Activated T-helper 9 cell treated with anti-CD3 and anti-CD28 coated beads, Interleukin-2, amount 50 U/mL, for 16 hours (primary cell): Measurements from ENCODE around the gene LUZP2.

Source experiments
- DNase-seq: peaks from one replicate; pipeline ENCODE4 v3.0.0-alpha.2; 2020; ENCODE audit warnings: low read depth

The LUZP2 gene

DNA sequence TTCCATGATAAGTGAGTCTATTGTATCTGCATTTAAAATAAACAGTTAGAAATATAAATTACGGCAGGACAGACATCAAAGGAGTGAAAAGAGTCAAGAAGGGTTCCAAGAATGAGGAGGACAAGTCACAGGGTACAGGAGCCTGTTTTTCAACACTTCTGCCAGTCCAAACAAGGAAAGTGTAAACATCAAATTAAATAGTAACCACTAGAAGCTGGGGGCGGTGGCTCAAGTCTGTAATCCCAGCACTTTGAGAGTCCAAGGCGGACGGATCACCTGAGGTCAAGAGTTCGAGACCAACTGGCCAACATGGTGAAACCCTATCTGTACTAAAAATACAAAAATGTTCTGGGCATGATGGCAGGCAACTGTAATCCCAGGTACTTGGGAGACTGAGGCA is 219.6 kb downstream of the LUZP2 start:
- no peak for DNase-seq

DNA sequence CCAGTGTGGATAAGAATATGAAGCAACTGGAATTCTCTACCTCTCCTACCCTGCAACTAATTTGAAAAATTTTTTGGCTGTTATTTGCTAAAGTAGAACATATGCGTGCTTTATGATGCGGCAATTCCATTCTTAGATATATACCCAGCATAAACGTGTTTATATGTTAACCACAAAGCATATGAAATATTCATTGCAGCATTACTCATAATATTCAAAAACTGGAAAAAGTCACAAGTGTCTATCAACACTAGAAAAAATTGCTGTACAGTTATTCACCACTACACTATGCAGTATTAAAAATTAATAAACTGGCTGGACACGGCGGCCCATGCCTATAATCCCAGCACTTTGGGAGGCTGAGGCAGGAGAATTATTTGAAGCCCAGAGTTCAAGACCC is 226.4 kb downstream of the LUZP2 start:
- DNase-seq = no peak

DNA sequence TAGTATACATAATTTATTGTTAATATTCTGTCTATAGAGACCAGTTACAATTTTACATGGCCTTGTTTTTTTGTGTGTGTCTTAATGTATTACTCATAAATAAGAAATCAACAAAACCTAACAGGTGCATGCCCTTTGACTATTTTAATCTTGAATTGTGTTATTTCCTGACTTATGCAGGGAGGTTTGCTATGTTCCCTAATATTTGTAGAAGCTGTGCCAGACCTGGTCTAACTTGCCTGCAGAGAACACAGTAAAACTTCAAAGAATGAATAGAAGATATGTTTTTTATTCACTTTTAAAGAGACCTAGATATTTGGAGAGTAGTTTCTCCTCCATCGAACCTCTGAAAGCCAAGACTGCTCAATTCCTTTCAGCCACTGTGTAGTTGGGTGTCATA is 234.7 kb downstream of the LUZP2 start:
- no peak for DNase-seq

DNA sequence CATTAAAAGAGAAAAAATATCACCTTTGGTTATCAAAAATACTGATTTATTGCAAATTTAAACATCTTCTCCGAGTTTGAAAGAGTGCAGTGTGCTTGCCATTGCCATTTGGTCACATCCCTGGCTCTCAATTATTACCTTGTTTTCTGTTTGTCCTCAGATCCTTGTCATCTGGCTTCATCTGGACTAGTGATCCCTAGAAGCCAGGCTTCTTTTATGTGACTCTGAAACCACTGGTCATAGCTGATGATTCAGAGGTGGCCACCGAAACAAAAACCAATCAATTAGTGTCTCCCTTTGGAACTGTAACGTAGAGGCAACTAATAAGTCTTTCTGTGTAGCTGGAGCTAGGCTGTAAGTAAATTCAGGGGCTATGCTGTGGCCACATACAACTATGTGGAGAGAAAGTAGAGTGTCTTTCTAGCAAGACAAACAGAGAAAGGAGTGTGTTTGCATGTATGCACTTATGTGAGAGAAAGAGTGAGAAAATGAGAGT is 237.9 kb downstream of the LUZP2 start:
- DNase-seq = no peak

DNA sequence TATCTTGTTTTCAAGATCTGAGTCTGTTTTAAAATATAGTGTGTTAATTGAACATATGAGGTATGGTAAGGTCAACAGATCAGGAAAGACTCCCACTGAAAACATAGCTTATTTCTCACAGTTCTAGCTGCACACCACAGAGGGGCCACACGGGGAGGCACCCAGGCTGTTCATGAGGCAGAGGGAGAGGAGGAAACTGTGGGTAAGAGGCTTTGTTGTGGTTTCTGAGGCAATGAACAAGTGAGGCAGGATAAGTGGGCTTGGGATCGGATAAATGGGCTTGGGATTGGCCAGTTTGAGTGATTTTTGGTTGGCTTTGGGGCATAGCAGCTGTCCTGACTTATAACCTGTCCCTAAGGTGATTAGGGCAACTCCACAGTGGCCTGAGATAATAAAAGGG is 242.1 kb downstream of the LUZP2 start:
- no peak for DNase-seq

DNA sequence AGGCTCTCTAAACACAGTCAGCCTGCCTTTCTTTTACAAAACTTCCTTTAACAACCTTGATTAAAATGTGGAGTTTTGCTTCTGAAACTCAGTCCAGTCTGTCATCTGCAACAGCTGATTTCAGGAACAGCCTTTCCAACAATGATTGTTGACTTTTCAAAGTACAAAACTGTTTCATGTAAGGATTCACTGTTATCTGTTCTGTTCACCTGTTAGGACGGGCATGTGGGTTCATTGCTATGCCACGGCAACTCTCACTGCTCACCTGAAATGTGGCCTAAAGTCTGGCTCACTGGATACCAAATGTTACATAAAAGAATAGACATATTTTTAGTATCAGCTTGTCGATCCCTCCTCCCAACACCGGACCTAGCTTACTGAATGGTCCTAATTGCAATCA is 242.8 kb downstream of the LUZP2 start:
- DNase-seq = no peak

DNA sequence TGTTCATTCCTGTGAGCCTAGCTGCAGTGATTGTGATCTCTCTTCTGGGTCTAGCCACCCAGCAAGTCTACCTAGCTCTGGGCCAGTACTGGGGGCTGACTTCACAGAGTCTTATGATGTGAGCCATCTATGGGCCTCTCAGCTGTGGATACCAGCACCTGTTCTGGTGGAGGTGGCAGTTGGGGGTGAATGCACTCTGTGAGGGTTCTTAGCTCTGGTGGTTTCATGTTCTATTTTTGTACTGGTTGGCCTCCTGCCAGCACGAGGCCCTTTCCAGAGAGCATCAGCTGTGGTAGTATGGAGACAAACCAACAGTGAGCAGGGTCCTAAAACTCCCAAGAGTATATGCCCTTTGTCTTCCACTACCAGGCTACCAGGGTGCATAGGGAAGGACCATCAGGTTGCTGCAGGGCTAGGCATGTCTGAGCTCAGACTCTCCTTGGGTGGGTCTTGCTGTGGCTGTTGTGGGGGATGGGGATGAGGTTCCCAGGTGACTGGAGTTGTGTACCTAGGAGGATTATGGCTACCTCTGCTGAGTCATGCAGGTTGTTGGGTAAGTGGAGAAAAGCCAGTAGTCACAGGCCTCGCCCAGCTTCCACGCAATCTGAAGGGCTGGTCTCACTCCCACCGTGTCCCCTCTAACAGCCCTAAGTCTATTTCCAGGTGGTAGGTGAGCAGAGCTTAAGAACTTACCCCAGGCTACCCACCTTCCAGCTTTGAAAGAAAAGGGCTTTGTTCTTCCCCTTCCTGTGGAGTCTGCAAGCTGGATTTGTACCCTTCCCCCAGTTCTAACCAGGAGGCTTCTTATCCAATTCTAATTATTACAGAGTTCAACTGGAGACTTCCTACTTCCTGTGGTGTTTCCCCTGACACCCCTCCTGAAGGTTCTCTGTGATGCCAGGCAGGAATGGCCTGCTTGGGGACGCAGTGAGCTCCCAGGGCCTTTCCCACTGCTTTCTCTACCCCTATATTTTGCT is 250.7 kb downstream of the LUZP2 start:
- no peak for DNase-seq

DNA sequence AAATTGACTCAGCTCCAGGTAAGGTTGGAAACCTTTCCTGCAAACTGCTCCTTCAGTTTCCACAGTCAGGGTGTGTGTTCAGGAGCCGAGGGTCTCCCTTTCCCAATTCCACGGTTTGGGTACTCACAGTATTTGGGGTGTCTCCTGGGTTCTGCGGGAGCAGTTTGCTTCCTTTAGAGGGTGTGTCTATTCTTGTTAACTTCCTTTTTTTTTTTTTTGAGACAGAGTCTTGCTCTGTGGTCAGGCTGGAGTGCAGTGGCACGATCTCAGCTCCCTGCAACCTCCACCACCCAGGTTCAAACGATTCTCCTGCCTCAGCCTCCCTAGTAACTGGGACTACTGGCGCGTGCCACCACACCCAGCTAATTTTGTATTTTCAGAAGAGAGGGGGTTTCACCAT is 251.4 kb downstream of the LUZP2 start:
- no peak for DNase-seq

DNA sequence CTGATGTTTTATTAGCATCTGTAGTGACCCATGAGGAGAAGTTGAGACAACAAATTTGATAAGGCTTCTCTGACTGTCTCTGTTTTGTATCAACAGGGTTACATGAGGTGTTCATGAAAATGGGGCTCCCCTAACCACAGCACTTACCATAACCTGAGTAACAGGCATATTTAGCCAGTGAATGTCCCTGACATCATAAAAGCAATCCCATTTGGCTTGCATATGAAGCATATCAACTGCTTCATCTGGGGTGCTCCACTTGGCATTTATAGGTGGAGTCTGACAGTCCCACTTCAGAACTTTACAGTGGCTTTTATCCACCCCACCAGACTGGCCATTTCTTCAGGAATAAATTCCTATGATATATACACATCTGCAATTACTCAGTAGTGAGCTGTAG is 257.6 kb downstream of the LUZP2 start:
- DNase-seq = no peak

DNA sequence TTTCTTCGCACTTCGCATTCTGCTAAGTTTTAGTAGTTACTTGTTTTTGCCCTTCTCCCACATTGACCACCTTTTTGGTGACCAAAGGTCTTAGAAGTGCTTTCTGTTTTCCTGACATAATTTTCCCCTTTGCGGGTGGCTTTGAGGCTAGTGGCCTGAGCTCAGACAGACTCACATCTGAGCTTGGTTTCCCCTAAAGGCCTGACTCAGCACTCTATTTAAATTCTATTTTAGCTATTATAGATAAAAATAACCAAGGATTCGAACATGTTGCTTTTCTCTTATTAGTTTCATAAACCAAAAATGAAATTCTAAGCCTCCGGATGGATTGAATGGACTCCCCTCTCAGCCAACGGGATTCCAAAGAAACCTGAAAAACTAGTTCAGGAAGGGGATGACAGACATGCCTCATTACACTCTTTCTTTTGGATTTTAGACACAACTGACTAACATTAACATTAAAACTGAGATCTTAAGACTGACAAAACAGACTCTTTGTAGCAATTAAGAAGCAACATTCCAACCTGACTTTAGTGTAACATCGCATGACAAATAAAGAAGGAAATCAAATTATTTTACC is 258.5 kb downstream of the LUZP2 start:
- DNase-seq = no peak

DNA sequence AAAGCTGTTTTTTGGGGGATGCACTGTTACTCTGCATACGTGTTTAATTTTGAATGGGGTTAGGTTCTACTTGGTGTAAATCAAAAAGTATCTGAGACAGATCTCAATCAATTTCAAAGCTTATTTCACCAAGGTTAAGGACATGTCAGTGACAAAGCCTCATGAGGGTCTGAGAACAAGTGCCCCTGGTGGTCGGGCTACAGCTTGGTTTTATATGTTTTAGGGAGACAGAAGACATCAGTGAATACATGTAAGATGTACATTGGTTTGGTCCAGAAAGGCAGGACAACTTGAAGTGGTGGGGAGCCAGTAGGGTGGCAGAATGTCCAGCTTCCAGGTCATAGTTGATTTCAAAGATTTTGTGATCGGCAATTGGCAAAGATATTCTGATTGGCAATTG is 262.9 kb downstream of the LUZP2 start:
- no peak for DNase-seq

DNA sequence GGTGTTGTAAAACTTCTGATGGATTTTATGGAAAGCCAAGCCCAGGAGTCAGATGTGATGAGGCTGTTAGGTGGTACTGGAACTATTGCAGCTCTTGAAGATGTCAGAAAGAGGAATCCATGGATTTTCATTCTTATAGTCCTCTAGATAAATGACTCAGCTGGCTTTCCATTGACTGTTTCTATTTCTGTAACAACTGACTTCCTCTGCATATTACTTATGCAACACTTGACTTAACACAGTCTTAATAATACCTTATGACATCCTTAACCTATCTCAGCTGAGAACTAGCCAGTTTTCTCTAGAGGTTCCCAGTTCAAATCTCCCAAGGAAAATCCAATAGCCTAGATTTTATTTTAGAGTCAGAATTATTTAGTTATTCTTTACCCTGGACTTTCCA is 263.8 kb downstream of the LUZP2 start:
- DNase-seq = no peak

DNA sequence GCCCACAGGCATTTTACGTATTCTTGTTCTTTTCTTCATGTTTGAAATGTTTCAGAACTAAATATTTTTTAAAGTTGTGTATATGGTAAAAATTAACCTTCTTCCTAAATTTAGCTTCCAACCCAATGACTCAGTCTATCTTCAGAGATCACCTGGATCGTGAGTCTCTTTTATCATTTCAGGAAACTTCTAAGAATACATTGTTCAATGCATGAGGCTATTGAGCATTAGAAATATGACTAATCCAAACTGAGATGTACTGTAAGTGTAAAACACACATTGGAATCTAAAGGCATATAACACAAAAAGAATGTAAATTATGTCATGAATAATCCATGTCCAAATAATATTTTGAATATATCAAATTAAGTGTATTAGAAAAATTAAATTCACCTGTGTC is 265.2 kb downstream of the LUZP2 start:
- no peak for DNase-seq

DNA sequence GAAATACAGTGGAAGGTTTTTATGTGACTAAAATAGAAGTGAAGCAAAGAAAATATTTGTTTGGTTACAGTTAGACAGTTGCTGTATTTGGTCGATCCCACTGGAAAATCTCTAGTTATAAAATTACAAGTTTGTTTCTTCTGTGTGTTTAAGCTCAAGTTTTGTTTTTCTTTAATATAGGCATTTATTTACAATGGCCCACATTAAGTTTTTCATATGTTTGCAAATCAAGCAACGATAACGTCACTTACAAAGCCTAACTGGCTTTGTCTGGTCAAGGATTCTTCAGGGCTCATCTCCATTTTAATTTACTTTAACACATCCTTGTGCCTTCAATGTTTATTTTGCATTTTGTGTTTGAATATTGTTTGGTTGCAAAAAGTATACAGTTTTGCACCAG is 270.6 kb downstream of the LUZP2 start:
- no peak for DNase-seq

DNA sequence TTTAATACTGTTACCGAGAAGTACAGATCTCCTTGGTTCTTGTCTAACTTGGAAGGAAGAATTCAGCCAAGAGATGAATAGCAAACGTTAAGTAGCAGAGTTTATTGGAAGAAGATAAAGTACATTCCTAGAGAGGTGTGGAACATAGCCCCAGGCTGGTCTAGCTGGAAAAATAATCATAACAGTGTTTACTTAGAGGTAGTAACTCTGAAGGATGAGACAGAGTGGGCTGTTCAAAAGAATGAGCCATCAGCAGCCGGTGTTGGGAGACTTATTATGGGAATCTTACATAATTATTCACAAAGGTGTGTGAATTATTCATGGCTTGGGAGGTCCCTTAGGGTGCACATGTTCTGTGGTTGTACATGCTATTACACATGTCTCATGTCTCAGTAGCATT is 276.5 kb downstream of the LUZP2 start:
- DNase-seq = no peak

DNA sequence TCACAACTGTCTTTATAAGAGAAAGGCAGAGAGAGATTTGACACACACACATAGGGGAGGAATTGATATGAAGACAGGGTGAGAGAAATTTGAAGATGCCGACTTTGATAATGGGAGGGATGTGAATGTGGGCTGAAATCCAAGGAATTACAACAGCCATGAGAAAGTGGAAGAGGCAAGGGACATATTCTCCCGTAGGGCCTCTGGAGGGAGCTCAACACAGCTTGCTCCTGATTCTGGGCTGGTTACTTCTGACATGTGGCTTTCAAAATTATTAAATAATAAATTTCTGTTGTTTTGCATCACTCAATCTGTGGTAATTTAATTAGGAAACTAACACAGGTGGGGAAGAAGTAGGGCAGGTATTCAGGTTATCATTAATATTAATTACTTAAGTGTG is 282.9 kb downstream of the LUZP2 start:
- no peak for DNase-seq

DNA sequence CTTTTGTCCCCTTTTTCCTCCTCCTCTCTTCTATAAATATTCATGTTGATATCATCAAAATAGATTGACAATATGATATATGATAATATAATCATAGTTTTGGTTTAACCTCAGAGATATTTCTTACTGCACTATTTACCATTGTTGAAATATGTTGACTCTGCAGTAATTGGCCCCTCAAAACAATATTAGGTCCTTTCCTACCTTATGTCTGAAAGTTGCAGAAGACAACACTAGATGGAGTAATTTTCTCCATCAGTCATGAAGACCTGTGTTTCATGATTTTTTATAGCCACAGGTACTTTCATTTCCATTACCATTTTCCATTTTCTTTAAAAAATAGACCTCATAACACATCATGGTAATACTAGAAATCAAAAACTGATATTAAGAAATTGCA is 284.4 kb downstream of the LUZP2 start:
- DNase-seq = no peak

DNA sequence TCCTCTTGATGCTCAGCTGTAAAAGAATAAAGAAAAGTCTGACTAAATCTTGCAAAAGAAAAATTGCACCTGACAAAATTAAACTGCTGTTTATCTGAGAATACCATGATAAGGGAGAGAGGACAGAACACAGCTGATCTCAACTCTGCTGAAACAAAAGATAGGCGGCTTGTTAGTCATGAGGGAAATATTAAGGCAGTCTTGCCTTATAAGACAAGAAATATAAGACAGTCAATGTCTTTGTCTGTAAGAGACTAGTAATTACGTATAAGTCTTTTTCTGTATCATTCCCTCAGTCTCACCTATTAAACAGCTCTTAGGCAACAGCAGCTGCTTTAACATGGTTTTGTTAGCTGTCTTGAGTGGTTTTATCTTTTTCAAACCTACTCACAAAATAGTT is 296.6 kb downstream of the LUZP2 start:
- no peak for DNase-seq

DNA sequence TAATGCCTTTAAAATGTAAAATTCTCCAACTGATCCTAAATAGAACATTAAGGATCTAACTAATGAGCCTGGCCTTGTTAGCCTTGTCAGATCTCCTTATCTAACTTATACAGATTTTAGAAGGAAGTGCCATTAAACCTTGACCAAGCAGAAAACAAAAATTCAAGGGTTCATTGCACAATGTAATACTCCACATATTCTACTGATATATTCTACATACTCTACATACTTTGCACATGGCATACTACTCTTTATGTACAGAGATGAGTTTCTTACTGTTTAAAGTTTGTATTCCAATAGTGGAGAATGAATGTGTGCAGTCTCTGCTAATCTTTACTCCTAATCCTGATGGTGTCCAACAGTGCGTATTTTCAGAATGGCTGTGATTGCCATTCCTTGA is 297.2 kb downstream of the LUZP2 start:
- no peak for DNase-seq

DNA sequence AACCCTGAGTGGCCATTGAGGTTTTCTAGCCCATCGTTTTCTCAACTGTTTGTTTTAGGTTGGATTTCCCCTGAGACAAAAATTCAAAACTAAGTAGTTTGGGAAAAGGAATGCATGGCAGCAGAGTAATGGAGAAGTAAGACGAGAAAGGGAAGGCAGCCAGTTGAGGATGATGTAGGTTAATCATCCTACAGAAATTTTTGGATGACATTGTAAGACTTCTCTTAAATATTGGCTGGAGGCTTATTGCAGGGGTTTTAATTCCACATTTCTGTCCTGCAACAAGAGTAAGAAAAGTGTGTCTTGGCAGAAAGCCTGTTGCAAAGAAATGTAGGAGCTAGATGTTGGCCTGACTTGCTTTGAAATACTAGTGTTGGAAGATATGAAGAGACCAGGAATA is 308.8 kb downstream of the LUZP2 start:
- no peak for DNase-seq

DNA sequence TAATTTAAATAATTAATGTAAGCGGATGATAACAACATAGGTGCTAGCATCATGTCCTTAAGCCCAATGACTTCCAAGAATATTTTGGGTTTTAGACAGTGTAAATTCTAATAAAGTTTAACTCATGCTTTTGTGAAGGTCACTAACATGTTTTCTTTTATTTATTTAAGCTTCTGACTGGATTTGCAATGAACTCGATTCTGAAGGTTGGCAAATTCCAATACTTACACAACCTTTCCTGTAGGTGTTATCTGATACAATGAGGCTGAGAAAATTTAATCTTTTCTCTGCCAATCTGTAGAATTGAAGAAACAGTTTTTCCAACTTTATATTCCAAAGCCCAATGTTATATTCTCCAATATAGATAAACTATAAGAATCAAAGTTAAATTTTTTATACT is 311.3 kb downstream of the LUZP2 start:
- no peak for DNase-seq

DNA sequence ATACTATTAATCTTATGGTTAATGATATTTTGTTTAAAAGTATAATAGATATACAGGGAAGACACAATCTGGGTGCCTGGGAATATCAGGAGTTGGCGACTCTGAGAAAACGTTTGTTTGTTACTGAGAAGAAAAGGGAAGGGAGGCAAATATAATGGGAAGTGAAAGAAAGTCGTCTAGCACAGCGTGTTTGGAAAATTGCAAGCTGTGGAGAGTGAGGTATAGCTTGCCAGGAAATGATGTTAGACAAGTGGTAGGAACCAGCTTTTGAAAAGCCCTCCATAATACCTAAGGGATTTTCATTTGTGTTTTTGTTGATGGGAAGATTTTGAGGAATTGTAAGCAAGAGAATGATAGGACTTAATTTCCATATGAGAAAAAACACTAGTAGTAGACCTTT is 322.2 kb downstream of the LUZP2 start:
- DNase-seq = no peak

DNA sequence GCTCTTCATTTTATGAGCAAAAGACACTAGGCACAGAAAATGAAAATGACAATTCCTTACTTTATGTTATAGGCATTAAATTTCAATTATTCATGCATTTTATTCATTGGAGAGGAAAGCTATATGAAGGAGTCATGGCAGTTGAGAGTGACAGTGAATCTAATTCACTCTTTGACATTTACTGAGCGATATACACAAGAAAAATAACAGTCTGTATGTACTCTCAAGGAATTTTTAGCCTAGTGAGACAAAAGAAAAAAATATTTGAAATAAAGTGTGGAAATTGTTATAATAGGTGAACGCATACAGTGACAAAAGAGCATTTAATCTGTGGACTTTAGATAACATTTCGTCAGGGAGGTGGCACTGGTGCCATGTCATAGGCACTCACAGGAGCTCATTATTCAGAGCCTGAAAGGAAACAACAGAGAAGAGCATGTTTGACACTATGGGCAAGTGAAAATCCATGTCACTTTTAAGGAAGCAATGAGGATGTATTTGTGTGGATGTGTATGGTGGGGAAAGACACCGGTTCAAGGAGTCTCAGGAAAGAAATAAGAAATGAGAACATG is 323.1 kb downstream of the LUZP2 start:
- DNase-seq = no peak
